Posterior cingulate gyrus (tissue), 11 donors: ENCODE measurements around the gene FSTL4.

Experiments used
- DNase-seq, 10 donors: peaks; one replicate each; pipeline versions ENCODE4 v3.0.0 to v3.0.0-alpha.2; 2020 to 2021; ENCODE audit warnings: mixed read lengths in 3 of 10
- intact Hi-C: fragments of 100-400 bp; cut with DNase I; formaldehyde crosslinking; loops from one replicate; pipeline ENCODE4 v1.15.1; 2023

Gene FSTL4

GRCh38 chr5:133265720-133266526, 346.4 kb downstream of the FSTL4 start:
- DNase-seq: no peak
- intact Hi-C loops: no loop called here

DNA sequence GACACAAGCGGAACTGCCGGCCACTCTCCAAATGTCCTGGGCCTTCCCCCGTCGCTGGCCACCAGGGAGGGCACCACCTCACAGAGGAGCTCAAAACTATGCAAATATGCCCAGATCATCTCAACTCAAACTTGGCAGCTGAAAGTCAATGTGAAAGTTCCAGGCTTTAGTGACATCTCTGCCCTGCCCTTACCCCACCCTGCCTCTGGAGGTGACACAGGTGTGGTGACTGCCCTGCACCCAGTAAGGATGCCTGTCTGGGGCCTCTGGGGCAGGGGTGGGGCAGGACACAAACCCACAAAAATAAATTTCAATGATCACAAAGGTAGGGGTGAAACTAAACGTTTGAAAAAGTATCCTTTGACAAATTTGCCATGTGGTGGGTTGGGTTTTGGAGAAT, 347.1 kb downstream of the FSTL4 start:
- no peak for DNase-seq
- intact Hi-C loops: no loop called here

- DNase-seq: no peak
- intact Hi-C loops: no loop called here
Measured at GRCh38 chr5:133262690-133263089, 349.7 kb downstream of the FSTL4 start.

DNA sequence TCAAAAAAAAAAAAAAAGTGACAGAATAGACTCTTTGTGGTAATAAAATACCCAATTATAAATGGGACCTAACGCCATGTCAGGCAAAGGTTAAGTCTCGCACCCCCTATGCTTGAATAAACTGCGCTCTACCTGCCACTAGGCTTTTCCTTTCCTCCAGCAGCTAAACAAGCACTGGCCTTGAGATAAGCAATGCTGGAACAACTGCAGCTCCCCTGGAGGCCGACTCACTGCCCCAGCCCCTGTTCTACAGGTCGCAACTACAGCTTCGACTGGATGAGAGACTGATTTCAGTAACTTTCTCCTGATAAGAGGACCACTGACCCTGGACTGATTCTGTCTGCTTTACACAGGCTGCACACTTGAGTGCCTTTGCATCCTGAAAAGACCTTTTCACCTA, 350.3 kb downstream of the FSTL4 start:
- intact Hi-C loops: no loop called here
- no peak for DNase-seq

GRCh38 chr5:133260715-133261114, 351.6 kb downstream of the FSTL4 start:
- DNase-seq: peak in 1 of 10 donors; percentile 33
- intact Hi-C loops: no loop called here

GRCh38 chr5:133259199-133259997, 352.9 kb downstream of the FSTL4 start:
- intact Hi-C loops: no loop called here
- no peak for DNase-seq

DNA sequence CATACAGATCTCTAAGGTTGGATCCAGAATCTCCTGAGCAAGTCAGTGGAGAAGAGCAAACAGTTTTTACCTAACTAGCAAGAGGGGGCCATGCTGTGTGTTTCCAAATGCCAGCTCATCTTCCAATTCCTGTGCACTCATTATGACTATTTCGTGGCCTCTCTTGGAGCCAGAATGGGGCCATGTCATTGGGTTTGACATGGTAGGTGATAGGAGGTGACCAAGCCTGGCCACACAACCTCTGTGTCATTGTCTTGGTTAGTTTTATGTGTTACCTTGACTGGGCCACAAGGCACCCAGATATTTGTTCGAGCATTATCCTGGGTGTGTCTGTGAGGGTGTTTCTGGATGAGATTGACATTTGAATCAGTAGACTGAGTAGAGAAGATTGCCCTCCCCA, 354.4 kb downstream of the FSTL4 start:
- DNase-seq: peak in 1 of 10 donors; percentile 5
- intact Hi-C loops: no loop called here

DNA sequence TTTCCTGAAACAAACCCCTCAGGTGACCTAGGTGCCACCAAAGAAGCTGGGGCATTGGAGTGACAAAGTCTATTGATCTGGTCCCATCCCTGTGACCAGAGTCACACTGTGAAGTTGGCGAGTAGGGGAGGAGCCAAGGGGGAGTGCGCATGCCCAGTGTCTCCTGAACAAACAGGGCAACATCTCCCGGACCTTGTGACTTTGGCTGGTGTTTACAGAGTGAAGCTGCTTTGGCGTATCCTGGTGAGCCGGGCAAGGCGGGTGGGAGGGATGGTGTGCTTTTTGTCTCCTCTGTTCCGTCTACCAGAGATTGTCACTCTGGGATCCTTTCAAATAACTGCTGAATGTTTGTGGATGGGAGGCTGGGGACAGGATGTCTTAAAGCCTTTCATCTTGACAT, 356.1 kb downstream of the FSTL4 start:
- intact Hi-C loops: no loop called here
- DNase-seq: peak in 1 of 10 donors; percentile 41

- peak in 2 of 10 donors; percentile 54 to 60 for DNase-seq
- intact Hi-C loops: no loop called here
Measured at GRCh38 chr5:133254803-133255202, 357.5 kb downstream of the FSTL4 start.

DNA sequence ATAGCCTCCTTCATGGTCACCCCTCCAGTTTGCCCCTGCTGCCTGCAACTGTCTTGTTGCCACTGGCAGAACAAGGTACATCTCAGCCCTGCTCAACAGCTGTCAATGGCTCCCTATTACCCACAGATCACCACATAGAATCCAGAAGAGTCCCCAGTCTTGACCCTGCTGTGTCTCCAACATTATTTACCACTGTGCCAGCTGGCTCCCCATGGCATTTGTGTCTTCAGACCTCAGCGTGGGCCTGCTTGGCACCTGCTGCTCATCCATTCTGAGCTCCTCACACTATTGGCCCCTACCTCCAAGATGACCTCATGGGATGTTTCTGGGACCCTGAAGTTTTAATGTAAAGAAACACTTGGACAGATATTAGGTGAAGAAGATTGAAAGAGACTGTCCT, 358.7 kb downstream of the FSTL4 start:
- peak in 2 of 10 donors; percentile 4 to 29 for DNase-seq
- intact Hi-C loops: no loop called here

DNA sequence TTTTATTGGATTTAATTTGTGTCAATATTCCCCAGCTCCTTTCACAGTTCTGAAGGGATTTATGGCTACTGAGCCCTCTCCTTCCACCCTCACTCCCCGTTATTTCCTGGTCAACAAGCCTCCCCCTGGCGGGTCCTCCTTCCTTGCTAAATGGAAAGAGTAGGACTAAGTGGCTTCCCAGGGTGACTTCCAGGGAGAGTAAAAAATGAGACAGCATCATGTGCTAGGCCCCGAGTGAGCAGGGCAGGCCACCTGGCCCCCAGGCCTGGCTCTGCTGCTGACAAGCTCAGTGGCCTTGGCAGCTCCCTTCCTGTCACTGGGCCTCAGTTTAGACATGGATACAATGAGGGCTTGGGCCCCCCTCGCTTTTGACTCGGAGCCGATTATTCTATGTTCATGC, 359.3 kb downstream of the FSTL4 start:
- peak in 3 of 10 donors; percentile 16 to 53 (median 28) for DNase-seq

DNA sequence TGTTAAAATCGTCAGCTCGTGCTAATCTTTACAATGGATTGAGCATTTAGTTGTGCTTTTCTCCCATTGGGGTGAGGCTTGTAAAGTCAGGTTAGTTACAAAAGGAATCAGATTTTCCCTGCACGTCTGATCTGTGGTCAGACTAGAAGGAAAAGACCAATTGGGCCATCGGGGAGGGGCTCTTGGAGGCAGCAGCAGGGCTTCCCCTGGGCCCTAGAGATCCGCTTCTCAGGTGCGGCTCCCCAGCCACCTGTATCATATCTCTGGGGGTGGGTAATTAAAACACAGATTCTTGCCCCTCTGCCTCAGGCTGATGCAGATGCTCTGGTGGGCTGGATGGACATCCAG, 360.2 kb downstream of the FSTL4 start:
- intact Hi-C loops: no loop called here
- DNase-seq: peak in 3 of 10 donors; percentile 25 to 50 (median 29)

More for the DNA sequence above, 359.3 kb downstream of the FSTL4 start:
- intact Hi-C loops: no loop called here

DNA sequence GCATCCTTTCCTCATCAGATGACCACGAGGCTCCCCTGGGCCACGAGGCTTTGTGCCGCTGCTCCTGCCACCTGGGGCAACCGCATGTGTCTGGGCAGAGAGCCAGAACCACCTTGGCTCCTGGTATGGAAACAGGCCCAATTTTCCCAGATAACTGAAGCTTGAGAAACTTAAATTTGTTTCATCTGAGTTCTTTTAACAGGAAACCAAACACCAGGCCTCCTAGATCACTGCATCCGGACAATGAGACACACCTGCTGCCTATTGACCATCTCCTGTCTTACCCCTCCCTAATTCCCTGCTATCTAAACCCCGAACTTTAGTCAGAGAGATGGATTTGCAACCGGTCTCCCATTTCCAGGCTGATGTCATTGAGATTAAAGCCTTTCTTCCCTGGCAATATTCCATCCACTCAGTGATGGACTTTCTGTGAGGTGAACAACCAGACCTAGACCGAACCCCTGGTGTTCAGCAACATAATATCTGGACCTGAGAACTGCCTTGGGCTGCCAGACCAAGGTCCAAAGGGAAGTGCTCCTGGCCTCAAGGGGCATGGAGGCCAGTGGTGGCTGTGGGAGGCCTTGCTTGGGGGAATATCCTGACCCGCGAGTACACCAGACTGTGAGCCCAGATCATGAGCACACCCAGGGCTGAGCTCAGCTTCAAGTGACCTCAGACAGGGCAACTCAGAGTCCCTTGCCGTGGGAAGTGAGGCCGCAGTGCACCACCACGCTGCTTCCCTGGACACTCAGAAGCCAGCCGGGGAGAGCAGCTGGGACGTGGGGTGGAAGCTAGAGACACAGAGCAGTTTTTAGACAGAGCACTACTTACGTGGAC, 360.8 kb downstream of the FSTL4 start:
- intact Hi-C loops: no loop called here
- peak in 3 of 10 donors; percentile 69 to 82 (median 77) for DNase-seq

DNA sequence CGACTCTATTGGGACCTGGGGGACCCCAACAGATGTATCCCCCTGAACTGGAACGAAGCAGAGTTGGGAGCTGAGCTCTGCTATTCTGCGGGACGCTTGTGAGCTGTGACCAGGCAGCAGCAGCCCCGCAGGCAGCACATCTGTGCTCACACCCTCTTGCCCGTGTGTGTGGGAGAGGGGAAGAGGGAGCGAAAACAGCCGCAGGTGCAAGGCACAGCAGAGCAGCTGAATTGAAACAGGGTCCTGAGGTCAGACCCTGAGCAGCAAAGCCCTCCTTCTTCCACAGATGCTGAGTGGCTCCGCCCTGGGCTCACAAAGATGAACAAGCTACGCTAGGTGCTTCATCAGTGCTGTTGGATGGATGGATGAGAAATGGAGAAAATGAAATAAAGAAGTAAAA, 361.8 kb downstream of the FSTL4 start:
- intact Hi-C loops: no loop called here
- peak in 3 of 10 donors; percentile 20 to 48 (median 29) for DNase-seq

- intact Hi-C loops: loop anchor here (5.0 kb wide), 1 partner anchor 137 kb away; no protein-coding TSS in a partner anchor
- DNase-seq: peak in 2 of 10 donors; percentile 19 to 26
Measured at GRCh38 chr5:133249593-133249992, 362.7 kb downstream of the FSTL4 start.

- intact Hi-C loops: loop anchor here (5.0 kb wide), 1 partner anchor 136 kb away; no protein-coding TSS in a partner anchor
- peak in 4 of 10 donors; percentile 25 to 66 (median 48) for DNase-seq
Measured at GRCh38 chr5:133247881-133248624, 364.3 kb downstream of the FSTL4 start.

- peak in 1 of 10 donors; percentile 12 for DNase-seq
- intact Hi-C loops: loop anchor here (5.0 kb wide), 1 partner anchor 135 kb away; no protein-coding TSS in a partner anchor
Measured at GRCh38 chr5:133247151-133247709, 365.1 kb downstream of the FSTL4 start.

DNA sequence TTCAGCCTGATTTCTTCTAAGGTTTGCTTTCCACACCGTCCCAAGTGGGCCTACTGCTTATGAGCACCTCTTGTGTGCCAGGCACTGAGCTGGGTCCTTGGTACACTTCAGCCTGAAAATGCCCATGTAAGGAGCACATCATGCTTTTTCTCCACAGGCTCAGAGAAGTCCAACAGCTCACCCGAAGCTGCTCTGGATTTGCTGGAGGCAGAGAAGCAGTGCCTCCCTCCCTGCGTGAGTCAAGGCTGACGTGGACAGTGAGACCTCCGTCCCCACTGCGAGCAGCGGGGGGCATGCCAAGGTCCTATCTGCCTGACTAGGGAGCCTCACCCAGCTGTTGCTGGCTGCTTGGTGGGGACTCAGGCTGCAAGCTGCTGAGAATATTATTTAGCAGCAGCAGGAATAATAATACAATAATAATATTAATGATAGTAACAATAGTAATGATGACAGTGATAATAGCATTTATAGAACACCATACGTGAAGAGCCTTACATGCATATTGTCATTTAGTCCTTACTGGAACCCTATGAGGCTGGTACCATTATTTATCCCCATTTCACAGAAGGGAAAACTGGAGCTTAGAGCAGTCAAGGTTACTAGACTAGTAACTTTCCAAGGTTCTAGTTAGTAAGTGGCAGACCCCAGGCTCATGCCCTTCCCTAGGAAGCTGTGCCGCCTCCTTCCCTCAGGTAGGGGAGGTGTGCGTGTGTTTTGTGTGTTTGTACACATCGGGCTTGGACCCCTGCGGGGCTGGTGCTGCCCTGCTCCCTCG, 365.8 kb downstream of the FSTL4 start:
- intact Hi-C loops: loop anchor here (5.0 kb wide), 1 partner anchor 134 kb away; no protein-coding TSS in a partner anchor
- peak in 3 of 10 donors; percentile 61 to 77 (median 66) for DNase-seq

DNA sequence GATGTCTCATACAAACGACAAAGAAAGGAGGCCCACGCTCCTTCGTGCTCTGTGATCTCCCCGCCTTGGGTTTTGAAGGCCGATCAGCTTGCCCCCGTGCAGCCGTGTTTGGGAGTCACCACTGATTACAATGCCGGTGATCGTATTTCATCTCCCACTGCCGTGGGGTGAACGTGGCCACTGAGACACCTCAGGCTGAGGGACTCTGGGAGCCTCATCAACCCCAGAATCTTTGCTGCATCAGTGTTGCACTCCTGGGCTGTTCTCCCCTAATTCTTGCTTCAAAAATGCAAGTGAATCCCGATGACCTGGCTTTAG, 366.3 kb downstream of the FSTL4 start:
- DNase-seq: peak in 3 of 10 donors; percentile 53 to 68 (median 55)
- intact Hi-C loops: loop anchor here (5.0 kb wide), 1 partner anchor 134 kb away; no protein-coding TSS in a partner anchor
